SU-DHL-6 (cell line): ENCODE measurements around the gene RBP3.

Experiments
- H2AFZ ChIP-seq: fragments of 200-600 bp; sonication (generic); 2 replicates; pipeline ENCODE4 v1.6.1; 2014; ENCODE audit warnings: low read depth, mild to moderate bottlenecking, moderate library complexity, mixed read lengths, antibody characterized with exemption, low read length; ENCODE audit not compliant: severe bottlenecking
- H3F3A ChIP-seq: fragments of 200-600 bp; shearing (Covaris generic); 2 replicates; pipeline ENCODE4 v1.6.0; 2016; ENCODE audit warnings: antibody characterized with exemption, mild to moderate bottlenecking; ENCODE audit not compliant: insufficient read depth
- H3K27ac ChIP-seq: fragments of 200-600 bp; sonication (generic); 2 replicates; pipeline ENCODE4 v1.5.1; 2016; ENCODE audit warnings: low read depth, mild to moderate bottlenecking, low read length, moderate library complexity, mixed read lengths
- H3K27me3 ChIP-seq: fragments of 200-600 bp; sonication (generic), shearing (Covaris generic); 2 replicates; pipeline ENCODE4 v1.6.0; 2014; ENCODE audit warnings: mild to moderate bottlenecking, low read length
- H3K36me3 ChIP-seq: fragments of 200-600 bp; sonication (generic); 2 replicates; pipeline ENCODE4 v1.6.1; 2014; ENCODE audit warnings: mild to moderate bottlenecking, low read length, mixed read lengths
- H3K4me2 ChIP-seq: fragments of 300-600, 200-600 bp; shearing (Covaris generic), sonication (generic); 2 replicates; pipeline ENCODE4 v1.6.0; 2014; ENCODE audit warnings: low read length, low read depth, mild to moderate bottlenecking; ENCODE audit not compliant: poor library complexity, severe bottlenecking
- H3K4me3 ChIP-seq: fragments of 200-600 bp; sonication (generic); 2 replicates; pipeline ENCODE4 v1.5.1; 2014; ENCODE audit warnings: antibody characterized with exemption, low read length, mild to moderate bottlenecking, mixed read lengths; ENCODE audit not compliant: insufficient read depth, poor library complexity, severe bottlenecking
- H3K79me2 ChIP-seq: fragments of 200-600 bp; sonication (generic); 2 replicates; pipeline ENCODE4 v1.6.1; 2014; ENCODE audit warnings: mild to moderate bottlenecking, low read length, moderate library complexity; ENCODE audit not compliant: insufficient read depth
- H3K9ac ChIP-seq: fragments of 200-600 bp; sonication (generic); 2 replicates; pipeline ENCODE4 v1.7.0; 2014; ENCODE audit warnings: mild to moderate bottlenecking, low read length
- H3K9me2 ChIP-seq: fragments of 200-600 bp; sonication (generic); replicated peaks from 2 replicates; pipeline ENCODE4 v1.6.1; 2014; ENCODE audit warnings: low read length; ENCODE audit not compliant: insufficient read depth
- H3K9me3 ChIP-seq: fragments of 200-600 bp; sonication (generic); 2 replicates; pipeline ENCODE4 v1.6.1; 2014; ENCODE audit warnings: low read length, mixed read lengths; ENCODE audit not compliant: insufficient read depth
- H4K20me1 ChIP-seq: fragments of 200-600 bp; sonication (generic); 2 replicates; pipeline ENCODE4 v1.6.1; 2014; ENCODE audit warnings: low read depth, mild to moderate bottlenecking, antibody characterized with exemption, low read length, moderate library complexity, mixed read lengths
- CTCF ChIP-seq: fragments of 200-600 bp; sonication (generic); IDR thresholded peaks from one replicate; pipeline ENCODE4 v1.5.1; 2017; ENCODE audit warnings: antibody characterized with exemption, mild to moderate bottlenecking, low read length, moderate library complexity; ENCODE audit not compliant: insufficient read depth, poor library complexity, severe bottlenecking
- EZH2phosphoT487 ChIP-seq: fragments of 200-600 bp; sonication (generic), shearing (Covaris generic); conservative IDR thresholded peaks from 2 replicates; pipeline ENCODE4 v1.6.1; 2018; ENCODE audit warnings: mild to moderate bottlenecking, antibody characterized with exemption, low read length, moderate library complexity, mixed read lengths

The RBP3 gene

GRCh38 chr10:47366731-47367460, 18.7 kb downstream of the RBP3 start:
- Histone ChIP-seq H3K27me3 (no peaks in the 10 kb centered on the region), H3K4me2 (no peak overlapping the region), H3K36me3 (no peaks in the 10 kb centered on the region), H3F3A (no peaks in the 10 kb centered on the region), H2AFZ (no peak overlapping the region), H3K79me2 (no peaks in the 10 kb centered on the region), H4K20me1 (no peaks in the 10 kb centered on the region), H3K9ac (no peak overlapping the region), H3K9me3 (no peaks in the 10 kb centered on the region), H3K4me3 (no peak overlapping the region), H3K9me2 (no peaks in the 10 kb centered on the region), H3K27ac (no peak overlapping the region)
- TF ChIP-seq CTCF (no peak), EZH2phosphoT487 (no peak)

GRCh38 chr10:47367646-47368045, 19.5 kb downstream of the RBP3 start:
- Histone ChIP-seq H3K27me3 (no peaks in the 10 kb centered on the region), H3K4me2 (no peak overlapping the region), H3K9me2 (no peaks in the 10 kb centered on the region), H3K4me3 (no peak overlapping the region), H3K9ac (no peak overlapping the region), H4K20me1 (no peaks in the 10 kb centered on the region), H3K36me3 (no peaks in the 10 kb centered on the region), H3K27ac (no peak overlapping the region), H3K9me3 (no peaks in the 10 kb centered on the region), H2AFZ (no peak overlapping the region), H3F3A (no peaks in the 10 kb centered on the region), H3K79me2 (no peaks in the 10 kb centered on the region)
- TF ChIP-seq CTCF (no peak), EZH2phosphoT487 (no peak)

- Histone ChIP-seq H3F3A (no peaks in the 10 kb centered on the region), H3K27me3 (no peaks in the 10 kb centered on the region), H3K4me2 (no peak overlapping the region), H3K36me3 (no peaks in the 10 kb centered on the region), H3K27ac (no peak overlapping the region), H3K79me2 (no peaks in the 10 kb centered on the region), H3K9ac (no peak overlapping the region), H3K9me2 (no peaks in the 10 kb centered on the region), H3K9me3 (no peaks in the 10 kb centered on the region), H3K4me3 (no peak overlapping the region), H2AFZ (no peak overlapping the region), H4K20me1 (no peaks in the 10 kb centered on the region)
- no peak for TF ChIP-seq CTCF
- no peak for TF ChIP-seq EZH2phosphoT487
Measured at GRCh38 chr10:47368431-47369180, 20.4 kb downstream of the RBP3 start.
